Ureter (tissue), 1 donor: ENCODE measurements around the gene MYLK. TPM values are rescaled to one million over a fixed set of nuclear protein-coding genes. Genes with fewer than 3 reads are reported as not detected.
A peak's percentile ranks its signal among the peaks of the same experiment; 100 is the strongest.
"Not testable (repeated sequence)": the region's sequence is repeated elsewhere in the genome, so short reads cannot be mapped to it uniquely, and the experiment has no call there.

Experiments used
- DNase-seq: peaks from one replicate; pipeline ENCODE4 v3.0.0-alpha.2; 2020; ENCODE audit warnings: low spot score
- total RNA-seq: library from RNA; stranded (reverse); gene quantifications from one replicate; pipeline ENCODE4 v1.2.4, GENCODE V29; 2023
- donor health status: DM: yes; HTN: yes; CAD: no.

The MYLK gene
- total RNA-seq, 1 donor from 2014 or later: 942 TPM

GRCh38 chr3:123723522-123724168, 160.5 kb downstream of the MYLK start:
- peak; percentile 77 for DNase-seq

- DNase-seq: peak; percentile 28
Observed at GRCh38 chr3:123723070-123723469, 161.1 kb downstream of the MYLK start.

DNA sequence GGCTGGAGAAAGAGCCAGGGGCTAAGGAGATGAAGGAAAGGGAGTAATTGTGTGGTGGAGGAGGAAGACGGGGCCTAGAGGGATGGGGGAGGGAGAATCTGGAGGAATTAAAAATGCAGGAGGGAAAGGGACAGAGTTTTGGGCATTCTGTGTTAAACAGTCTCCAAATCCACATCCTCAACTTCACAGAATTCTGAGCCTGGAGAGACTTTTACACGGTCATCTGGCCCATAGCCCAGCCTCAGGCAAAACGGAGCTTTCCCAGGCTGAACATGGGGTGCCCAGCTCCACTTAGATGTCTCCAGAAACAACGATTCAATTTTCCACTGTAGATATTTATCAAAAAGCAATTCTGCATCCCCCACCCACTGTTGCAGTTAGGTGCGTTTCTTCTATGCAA, 161.7 kb downstream of the MYLK start:
- peak; percentile 22 for DNase-seq

GRCh38 chr3:123722021-123722420, 162.1 kb downstream of the MYLK start:
- peak; percentile 34 for DNase-seq

- DNase-seq: not testable (repeated sequence)
Observed at GRCh38 chr3:123721095-123721689, 162.9 kb downstream of the MYLK start.

DNA sequence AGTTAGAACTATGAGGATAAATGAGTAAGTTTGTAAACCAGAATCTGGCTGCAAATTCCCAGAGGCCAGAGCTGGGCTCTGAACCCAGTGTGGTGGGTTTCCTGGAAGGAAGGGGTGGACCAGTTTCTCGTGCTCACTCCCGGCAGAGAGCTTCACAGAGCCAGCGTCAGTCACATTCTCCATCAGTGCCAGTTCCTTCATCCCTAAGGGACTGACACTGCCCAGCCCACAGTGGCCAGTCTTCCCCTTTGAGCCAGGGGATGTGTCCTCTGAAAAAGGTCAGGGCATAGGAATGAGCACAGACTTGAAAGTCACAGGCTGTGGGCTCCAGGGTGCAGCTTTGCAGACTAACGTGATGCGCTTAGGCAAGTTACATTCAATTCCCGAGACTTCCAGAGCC, 163.5 kb downstream of the MYLK start:
- no peak for DNase-seq

- peak; percentile 81 for DNase-seq
Observed at GRCh38 chr3:123719862-123720453, 164.2 kb downstream of the MYLK start.

DNA sequence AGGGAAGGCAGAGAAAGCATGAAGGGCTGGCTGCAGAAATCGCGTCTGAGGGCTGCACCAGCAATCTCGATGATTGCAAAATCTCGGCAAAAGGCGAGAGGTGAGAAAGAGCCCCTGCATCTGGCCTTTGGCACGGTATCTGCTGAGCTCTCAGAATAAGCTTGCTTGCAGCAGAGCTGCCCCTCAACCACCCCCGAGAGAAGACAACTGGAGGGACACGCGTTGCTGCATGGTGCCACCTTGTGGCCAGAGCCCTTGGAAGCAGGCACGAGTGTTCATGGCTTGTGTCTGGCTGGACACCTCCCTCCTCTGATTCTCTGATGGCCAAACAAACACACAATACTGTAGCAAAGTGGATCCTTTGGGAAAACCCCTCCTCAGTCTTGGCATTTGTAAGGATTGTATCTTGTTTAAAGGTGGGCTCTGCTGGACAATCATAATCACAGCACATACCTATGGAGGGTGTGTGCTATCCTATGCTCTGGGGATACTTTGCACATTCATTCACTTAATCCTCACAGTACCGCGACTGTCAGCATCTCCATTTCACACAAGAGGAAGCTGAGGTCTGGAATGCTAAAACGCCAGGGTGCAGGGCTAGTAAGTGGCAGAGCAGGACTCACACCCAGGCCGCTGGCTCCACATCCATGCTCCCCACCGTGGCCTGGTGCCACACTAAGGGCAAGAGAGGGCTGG, 164.9 kb downstream of the MYLK start:
- DNase-seq: peak; percentile 84

DNA sequence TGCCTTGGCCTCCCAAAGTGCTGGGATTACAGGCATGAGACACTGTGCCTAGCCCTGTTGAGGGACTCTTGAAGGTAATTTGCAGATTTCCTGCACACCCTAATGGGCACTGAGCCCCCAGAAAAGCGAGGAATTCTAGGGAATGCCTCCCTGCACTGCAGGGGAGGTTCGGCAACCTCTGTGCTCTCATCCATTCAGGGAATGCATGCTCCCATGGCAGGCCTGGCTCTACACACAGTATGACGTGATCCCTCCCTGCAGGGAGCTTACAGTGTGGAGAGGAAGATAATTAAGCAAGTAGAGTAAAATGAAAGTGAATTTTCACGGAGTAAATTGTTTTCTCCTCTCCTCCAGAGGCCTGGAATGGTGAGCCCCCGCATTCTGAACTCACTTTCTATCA, 166.0 kb downstream of the MYLK start:
- no peak for DNase-seq

DNA sequence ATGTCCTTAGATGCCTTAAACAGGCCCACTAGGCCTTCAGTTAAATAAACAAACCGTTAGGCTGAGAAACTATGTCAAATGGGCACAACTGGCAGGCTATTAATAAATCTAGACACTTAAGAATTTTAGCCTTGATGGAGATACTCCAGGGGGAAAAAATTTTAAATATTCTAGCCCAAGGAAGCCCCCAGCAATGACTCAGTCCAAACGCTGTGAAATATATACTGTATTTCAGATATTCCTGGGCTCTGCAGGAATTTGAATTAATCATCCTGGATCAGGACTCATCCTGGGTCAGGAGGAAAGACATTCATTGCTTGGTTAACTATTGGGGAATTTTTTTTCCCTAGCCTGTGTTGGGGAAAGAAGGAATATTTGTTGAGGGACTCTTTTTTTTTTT, 166.7 kb downstream of the MYLK start:
- DNase-seq: not testable (repeated sequence)

- no peak for DNase-seq
Observed at GRCh38 chr3:123716411-123716810, 167.7 kb downstream of the MYLK start.

- DNase-seq: no peak
Observed at GRCh38 chr3:123713211-123713610, 170.9 kb downstream of the MYLK start.

GRCh38 chr3:123712077-123712860, 171.9 kb downstream of the MYLK start:
- no peak for DNase-seq

DNA sequence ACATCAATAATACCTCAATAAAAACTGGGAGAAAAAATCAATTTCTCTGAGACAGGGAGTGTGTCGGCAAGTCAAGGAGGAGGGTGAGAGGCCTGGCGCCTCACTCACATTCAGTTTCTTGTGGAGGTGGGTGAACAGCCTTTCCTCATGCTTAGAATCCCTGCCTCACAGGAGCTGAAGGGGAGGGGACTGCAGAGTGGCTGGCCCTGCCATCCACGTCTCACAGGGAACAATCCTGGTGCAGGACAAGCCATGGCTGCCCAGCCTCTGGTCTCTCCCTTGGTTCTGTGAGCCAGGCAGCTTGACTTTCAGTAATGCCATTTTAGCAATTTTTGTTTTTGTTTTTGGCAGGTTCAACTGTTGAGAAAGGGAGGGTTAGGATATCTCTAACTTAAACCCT, 172.8 kb downstream of the MYLK start:
- DNase-seq: no peak

DNA sequence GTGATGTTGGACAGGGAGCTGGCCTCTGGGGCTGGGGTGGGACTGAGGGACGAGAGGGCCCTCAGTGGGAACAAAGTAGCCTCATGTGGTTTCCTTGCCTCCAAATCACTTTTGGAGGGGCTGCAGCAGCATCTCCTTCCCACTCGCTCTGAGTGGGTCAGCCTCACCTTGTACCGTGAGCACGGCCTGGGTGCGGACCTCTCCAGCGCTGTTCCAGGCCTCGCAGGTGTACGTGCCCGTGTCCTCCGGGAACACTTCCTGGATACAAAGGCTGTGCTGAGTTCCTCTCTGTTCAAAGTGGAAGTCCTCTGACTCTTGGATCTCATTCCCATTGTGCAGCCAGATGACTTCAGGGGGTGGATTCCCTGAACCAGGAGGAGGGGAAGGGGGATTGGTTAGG, 175.6 kb downstream of the MYLK start:
- no peak for DNase-seq

- DNase-seq: not testable (repeated sequence)
Observed at GRCh38 chr3:123707641-123708040, 176.5 kb downstream of the MYLK start.

DNA sequence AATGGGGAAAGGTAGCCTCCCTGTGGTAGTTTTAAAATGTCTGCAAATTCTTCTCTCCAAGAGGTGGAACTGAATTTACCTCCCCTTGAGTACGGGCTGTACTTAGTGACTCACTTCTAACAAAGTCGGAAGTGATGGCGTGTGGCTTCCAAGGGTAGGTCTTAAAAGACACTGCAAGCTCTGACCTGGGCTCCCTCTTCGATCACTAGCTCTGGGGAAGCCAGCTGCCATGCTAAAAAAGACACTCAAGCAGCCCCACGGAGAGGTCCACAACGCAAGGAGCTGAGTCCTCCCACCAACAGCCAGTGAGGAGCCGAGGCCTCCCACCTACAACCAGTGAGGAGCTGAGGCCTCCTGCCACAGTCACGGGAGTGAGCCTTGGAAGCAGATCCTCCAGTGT, 177.3 kb downstream of the MYLK start:
- DNase-seq: no peak

- DNase-seq: no peak
Observed at GRCh38 chr3:123705488-123706285, 178.4 kb downstream of the MYLK start.

DNA sequence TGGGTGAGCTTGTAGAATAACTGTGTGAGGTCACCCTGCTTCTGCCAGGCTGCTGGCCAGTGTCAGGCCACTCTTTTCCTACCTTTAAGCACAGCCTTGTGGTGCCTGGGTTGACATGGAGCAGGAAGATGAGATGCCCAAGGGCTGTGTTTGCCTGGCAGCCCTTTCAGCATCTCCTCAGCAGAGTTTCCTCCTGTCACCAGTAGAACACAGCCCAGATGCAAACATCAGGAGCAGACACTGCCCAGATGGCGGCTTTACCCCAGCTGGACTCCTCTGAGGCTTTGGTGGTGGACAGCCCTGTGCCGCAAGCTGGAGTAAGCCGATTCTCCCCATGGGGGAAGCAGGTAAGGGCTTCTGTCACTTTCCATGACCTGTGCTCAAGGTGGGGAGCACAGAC, 180.5 kb downstream of the MYLK start:
- not testable (repeated sequence) for DNase-seq

DNA sequence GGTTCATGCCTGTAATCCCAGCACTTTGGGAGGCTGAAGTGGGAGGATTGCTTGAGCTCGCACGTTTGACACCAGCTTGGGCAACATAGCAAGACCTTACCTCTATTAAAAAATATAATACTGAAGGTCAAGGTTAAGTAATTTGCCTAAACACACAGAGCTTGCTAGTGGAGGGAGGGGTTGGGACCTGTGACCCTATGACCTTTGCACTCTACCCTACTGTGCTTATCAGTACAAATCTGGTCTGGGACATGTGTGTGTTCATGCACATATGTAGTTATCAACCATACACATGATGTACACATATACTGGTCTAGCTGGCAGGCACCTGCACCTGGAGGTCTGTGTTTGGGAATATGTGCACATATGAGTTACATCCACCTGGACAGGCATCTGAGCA, 181.4 kb downstream of the MYLK start:
- no peak for DNase-seq

- peak; percentile 74 for DNase-seq
Observed at GRCh38 chr3:123702057-123702456, 182.1 kb downstream of the MYLK start.
